Neuron (in vitro differentiated cells): ENCODE data around the gene KAZN.

Experiments used
- H2AFZ ChIP-seq: one replicate; pipeline ENCODE4 v1.6.1; 2013; ENCODE audit warnings: low read depth, mild to moderate bottlenecking, inconsistent platforms, low read length, moderate library complexity
- H3K27me3 ChIP-seq: one replicate; pipeline ENCODE4 v1.6.1; 2013; ENCODE audit warnings: low read length; ENCODE audit not compliant: insufficient read depth
- H3K36me3 ChIP-seq: one replicate; pipeline ENCODE4 v1.6.1; 2013; ENCODE audit warnings: low read length; ENCODE audit not compliant: insufficient read depth
- H3K4me1 ChIP-seq: one replicate; pipeline ENCODE4 v1.6.1; 2013; ENCODE audit warnings: low read length; ENCODE audit not compliant: insufficient read depth
- H3K4me3 ChIP-seq: 2 replicates; pipeline ENCODE4 v1.5.1; 2013; ENCODE audit warnings: mild to moderate bottlenecking, low read length, moderate library complexity
- H3K9me3 ChIP-seq: one replicate; pipeline ENCODE4 v1.6.1; 2013; ENCODE audit warnings: low read length

Gene KAZN

GRCh38 chr1:14897997-14898645, 299.6 kb downstream of the KAZN start:
- Histone ChIP-seq H3K9me3 (no peaks in the 10 kb centered on the region), H2AFZ (no peak overlapping the region), H3K4me3 (no peak overlapping the region), H3K36me3 (no peaks in the 10 kb centered on the region), H3K27me3 (no peaks in the 10 kb centered on the region), H3K4me1 (peaks cover 10% of the 10 kb centered on the region)

- H3K4me3 ChIP-seq, result no peak overlapping the region
Observed at GRCh38 chr1:14899686-14900085, 301.2 kb downstream of the KAZN start.

GRCh38 chr1:14901371-14901954, 303.0 kb downstream of the KAZN start:
- Histone ChIP-seq H3K9me3 (no peaks in the 10 kb centered on the region), H2AFZ (no peak overlapping the region), H3K4me3 (no peak overlapping the region), H3K36me3 (no peaks in the 10 kb centered on the region), H3K4me1 (no peaks in the 10 kb centered on the region), H3K27me3 (no peaks in the 10 kb centered on the region)

More at GRCh38 chr1:14899686-14900085, 301.2 kb downstream of the KAZN start:
- Histone ChIP-seq H2AFZ (no peak overlapping the region), H3K4me1 (peaks cover 10% of the 10 kb centered on the region), H3K9me3 (no peaks in the 10 kb centered on the region), H3K27me3 (no peaks in the 10 kb centered on the region), H3K36me3 (no peaks in the 10 kb centered on the region)

GRCh38 chr1:14903922-14904321, 305.4 kb downstream of the KAZN start:
- Histone ChIP-seq H3K27me3 (no peaks in the 10 kb centered on the region), H3K4me3 (no peak overlapping the region), H2AFZ (no peak overlapping the region), H3K4me1 (no peaks in the 10 kb centered on the region), H3K9me3 (peaks cover 1% of the 10 kb centered on the region), H3K36me3 (no peaks in the 10 kb centered on the region)

DNA sequence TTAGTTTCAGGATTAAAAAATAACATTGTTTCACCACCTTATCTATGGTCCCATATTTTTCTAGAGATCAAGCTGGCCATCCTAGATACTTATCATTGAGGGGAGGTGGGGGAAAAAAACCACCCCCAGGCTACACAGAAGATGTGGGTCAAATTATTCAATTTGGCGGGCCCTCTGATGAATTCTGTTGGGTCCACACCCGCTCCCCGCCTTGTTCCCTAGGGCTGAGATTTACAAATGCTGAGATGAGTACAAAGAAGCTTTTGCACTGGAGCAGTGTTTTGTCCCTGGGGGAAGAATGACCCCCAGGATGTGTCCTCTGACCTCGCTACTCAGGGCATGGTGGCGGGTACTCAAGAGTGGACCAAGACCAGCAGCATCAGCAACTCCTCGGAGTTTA, 308.2 kb downstream of the KAZN start:
- Histone ChIP-seq H3K9me3 (peaks cover 1% of the 10 kb centered on the region), H3K4me1 (no peaks in the 10 kb centered on the region), H3K27me3 (no peaks in the 10 kb centered on the region), H3K4me3 (no peak overlapping the region), H3K36me3 (no peaks in the 10 kb centered on the region), H2AFZ (no peak overlapping the region)

- Histone ChIP-seq H3K36me3 (no peaks in the 10 kb centered on the region), H3K4me1 (no peaks in the 10 kb centered on the region), H3K27me3 (no peaks in the 10 kb centered on the region), H2AFZ (no peak overlapping the region), H3K4me3 (no peak overlapping the region), H3K9me3 (peaks cover 1% of the 10 kb centered on the region)
Observed at GRCh38 chr1:14907416-14907815, 308.9 kb downstream of the KAZN start.

DNA sequence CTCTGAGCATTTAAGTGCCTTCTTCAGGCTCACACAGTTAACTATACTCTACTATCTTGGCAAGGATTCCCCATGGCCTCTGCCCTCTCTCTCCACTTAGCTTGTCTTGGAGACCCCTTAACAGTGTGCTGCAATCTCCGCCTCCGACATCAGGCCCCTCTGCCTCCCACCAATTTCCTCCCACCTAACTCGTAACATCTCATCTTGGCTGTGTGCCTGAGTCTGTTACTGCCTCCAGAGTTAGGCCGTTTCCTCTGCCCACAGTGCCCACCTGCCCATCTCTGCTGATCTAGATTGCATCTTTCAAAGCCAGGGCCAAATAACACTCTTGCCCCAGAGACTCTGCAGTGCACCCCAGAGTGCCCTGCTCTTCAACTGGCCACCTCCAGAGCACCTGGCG, 310.8 kb downstream of the KAZN start:
- no peak overlapping the region for H2AFZ ChIP-seq
- H3K4me1 ChIP-seq, result peaks cover 14% of the 10 kb centered on the region
- H3K36me3 ChIP-seq, result no peaks in the 10 kb centered on the region
- no peaks in the 10 kb centered on the region for H3K27me3 ChIP-seq
- peaks cover 1% of the 10 kb centered on the region for H3K9me3 ChIP-seq
- H3K4me3 ChIP-seq, result no peak overlapping the region

GRCh38 chr1:14909920-14910460, 311.5 kb downstream of the KAZN start:
- H3K4me1 ChIP-seq, result peaks cover 14% of the 10 kb centered on the region
- no peaks in the 10 kb centered on the region for H3K27me3 ChIP-seq
- H3K36me3 ChIP-seq, result no peaks in the 10 kb centered on the region

DNA sequence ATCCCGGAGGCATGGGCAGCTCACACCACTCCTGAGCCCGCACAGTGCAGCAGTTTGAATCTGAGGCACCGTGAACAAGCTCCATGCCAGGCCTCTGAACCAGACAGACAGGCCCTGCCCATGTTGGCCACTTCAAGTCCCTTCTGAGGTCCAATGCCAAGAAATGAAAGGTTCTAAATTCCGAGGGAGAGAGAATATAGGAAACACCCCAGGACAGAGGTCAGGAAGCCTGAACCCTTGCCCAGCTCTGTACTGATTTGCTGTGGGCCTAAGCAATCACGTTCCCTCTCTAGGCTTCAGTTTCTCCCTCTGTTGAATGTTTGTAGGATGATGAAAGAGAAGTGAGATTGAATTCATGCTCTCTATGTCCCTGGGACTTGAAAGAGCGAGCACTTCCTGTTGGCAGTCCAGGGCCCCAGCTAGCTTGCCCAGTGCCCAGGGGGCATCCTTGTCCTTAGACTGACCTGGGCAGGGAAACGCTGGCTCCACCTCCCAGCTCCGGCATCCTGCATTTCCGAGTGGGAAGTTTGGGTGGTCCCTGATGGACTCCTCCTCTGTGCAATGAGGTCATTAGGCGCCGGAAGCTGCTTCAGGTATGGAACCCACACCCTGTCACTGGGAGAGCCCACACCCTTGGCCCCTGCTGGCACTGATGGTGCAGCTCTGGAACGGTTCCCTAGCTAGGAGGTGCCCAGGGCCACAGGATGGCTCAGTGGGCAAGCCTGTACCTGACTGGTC, 312.7 kb downstream of the KAZN start:
- Histone ChIP-seq H3K36me3 (no peaks in the 10 kb centered on the region), H3K4me3 (no peak overlapping the region), H3K9me3 (peaks cover 1% of the 10 kb centered on the region), H2AFZ (no peak overlapping the region), H3K4me1 (peaks cover 14% of the 10 kb centered on the region), H3K27me3 (no peaks in the 10 kb centered on the region)

More at GRCh38 chr1:14909920-14910460, 311.5 kb downstream of the KAZN start:
- Histone ChIP-seq H3K9me3 (peaks cover 1% of the 10 kb centered on the region), H2AFZ (no peak overlapping the region), H3K4me3 (no peak overlapping the region)

DNA sequence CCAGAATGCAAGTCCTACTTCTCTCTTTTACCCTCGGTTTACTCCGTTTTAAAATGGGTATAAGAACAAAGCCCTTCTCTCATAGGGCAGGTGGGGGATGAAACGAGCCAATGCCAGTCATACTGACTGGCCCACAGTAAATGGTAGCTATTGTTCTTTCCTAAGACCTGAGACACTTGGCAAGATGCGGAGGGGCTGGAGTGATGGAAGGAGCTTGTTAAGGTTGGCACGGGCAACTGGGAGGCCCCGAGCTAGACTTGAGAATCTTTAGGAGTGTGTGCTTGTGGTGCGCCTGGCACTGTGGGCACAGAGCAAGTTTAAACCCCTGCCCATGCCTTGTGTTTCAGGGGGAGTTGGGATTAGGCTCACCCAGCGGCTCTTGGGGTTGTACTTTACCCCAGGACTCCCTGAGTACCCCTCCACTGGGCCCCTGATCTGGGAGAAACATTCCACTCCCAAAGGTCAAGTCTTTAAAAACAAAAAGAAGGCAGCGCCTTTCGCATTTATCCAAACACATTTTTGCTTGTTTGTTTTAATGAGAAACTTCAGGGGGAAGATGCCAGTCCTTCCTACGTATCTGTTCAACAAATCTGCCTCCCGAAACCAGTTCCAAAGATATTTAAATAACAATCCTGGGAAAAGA, 314.5 kb downstream of the KAZN start:
- Histone ChIP-seq H3K4me1 (peaks cover 14% of the 10 kb centered on the region), H3K27me3 (no peaks in the 10 kb centered on the region), H2AFZ (no peak overlapping the region), H3K9me3 (no peaks in the 10 kb centered on the region), H3K4me3 (no peak overlapping the region), H3K36me3 (no peaks in the 10 kb centered on the region)

DNA sequence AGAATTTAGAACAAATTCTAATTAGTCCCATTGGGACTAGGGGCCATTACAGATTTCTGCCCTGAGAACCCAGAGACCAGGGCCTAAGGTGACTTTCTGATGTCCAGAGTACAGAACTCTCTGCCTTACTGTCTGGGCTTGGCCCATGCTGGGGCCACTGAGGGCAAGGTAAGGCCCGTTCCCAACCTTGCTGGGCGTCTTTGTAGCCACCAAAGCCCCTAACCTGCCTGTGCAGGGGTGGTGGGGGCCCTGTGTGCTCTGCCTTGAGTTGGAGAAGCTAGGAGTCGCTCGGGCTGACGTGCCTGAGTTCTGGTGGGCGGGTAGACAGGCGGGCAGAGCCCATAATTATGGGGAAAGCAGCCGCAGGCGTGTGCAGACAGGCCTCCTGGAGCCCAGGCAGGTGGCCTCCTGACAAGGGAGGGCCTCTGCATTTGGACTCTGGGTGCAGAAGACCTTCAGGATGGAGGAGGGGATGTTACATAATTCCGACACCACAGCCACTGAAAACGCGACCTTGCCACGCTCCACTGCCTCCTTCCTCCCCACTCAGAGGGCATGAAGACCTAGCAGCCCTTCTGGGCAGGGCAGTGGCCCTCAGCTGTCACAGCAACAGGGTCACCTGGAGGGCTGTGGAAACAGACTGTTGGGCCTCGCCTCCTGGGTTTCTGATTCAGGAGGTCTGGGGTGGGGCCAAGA, 315.1 kb downstream of the KAZN start:
- Histone ChIP-seq H2AFZ (no peak overlapping the region), H3K36me3 (no peaks in the 10 kb centered on the region), H3K27me3 (no peaks in the 10 kb centered on the region), H3K4me1 (peaks cover 14% of the 10 kb centered on the region), H3K4me3 (no peak overlapping the region), H3K9me3 (no peaks in the 10 kb centered on the region)

- peaks cover 14% of the 10 kb centered on the region for H3K4me1 ChIP-seq
Observed at GRCh38 chr1:14914351-14914988, 316.0 kb downstream of the KAZN start.

More at GRCh38 chr1:14914351-14914988, 316.0 kb downstream of the KAZN start:
- Histone ChIP-seq H2AFZ (no peak overlapping the region), H3K4me3 (no peak overlapping the region), H3K9me3 (no peaks in the 10 kb centered on the region), H3K27me3 (no peaks in the 10 kb centered on the region), H3K36me3 (no peaks in the 10 kb centered on the region)
